ENCODE results near the gene EIF4E.
"Not testable (repeated sequence)": the region's sequence is repeated elsewhere in the genome, so short reads cannot be mapped to it uniquely, and the experiment has no call there.

The EIF4E gene

DNA sequence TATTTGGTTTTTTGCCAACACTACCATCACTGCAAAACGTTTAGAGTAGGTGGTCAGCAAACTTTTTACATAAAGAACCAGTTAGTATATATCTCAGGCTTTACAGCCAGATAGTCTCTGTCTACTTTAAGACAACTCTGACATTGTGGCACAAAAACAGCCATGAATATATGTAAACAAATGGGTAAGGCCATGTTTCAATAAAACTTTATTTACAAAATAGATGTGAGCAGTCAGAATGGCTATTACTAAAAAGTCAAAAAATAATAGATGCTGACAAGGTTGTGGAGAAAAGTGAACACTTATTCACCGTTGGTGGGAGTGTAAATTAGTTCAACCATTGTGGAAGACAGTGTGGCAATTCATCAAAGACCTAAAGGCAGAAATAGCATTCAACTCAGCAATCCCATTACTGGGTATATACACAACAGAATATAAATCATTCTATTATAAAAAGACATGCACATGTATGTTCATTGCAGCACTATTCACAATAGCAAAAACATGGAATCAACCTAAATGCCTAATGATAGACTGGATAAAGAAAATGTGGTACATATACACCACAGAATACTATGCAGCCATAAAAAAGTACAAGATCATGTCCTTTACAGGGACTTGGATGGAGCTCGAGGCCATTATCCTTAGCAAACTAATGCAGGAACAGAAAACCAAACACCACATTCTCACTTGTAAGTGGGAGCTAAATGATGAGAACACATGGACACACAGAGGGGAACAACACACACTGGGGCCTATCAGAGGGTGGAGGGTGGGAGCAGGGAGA, 56.6 kb downstream of the EIF4E start:
- not testable (repeated sequence) for DNase-seq

DNA sequence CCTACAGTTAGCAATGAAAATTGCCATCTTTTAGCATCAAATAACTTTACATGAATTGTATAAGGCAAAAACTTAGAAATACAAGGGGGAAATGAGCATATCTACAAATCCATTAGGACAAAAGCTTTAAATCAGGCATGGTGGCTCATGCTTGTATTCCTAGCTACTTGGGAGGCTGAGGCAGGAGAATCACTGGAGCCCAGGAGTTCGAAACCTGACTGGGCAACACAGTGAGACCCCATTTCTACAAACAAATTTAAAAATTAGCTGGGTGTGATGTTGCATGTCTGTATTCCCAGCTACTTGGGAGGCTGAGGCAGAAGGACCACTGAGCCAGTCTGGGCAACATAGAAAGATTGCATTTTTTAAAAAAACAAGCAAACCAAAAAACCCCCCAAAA, 61.3 kb downstream of the EIF4E start:
- DNase-seq = no peak

DNA sequence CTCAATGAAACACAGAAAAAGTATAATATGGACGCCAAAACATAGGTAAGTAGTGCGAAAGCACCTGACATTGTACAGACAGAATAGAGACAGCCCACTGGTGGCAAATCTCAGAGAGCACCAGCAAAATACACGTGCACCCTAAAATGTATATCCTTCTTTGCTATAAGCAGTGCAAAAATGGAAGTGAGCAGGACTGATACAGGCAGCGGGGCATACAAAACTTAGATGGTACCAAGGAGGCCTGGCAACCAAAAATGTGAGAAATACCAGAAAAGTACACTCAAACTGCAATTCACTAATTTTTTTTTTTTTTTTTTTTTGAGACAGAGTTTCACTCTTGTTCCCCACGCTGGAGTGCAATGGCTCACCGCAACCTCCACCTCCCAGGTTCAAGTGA, 63.9 kb downstream of the EIF4E start:
- DNase-seq = no peak

DNA sequence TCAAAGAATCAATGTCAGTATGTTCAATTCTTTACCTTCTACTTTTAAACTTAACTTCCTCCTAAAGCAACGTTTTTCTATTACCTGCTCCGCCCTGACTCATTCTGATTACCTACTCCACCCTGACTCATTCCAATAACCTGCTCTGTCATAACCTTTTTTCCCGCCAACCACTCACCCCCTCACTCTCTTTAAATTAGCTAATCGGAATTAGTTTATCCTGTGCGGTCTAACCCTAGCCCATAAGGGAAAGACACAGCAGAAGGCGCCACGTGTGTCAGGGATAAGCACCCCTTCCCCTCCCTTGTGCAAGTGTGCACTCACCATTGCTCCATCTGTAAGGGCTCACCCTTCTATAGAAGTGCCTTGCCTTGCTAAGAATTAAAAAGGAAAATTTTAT, 64.4 kb downstream of the EIF4E start:
- no peak for DNase-seq

DNA sequence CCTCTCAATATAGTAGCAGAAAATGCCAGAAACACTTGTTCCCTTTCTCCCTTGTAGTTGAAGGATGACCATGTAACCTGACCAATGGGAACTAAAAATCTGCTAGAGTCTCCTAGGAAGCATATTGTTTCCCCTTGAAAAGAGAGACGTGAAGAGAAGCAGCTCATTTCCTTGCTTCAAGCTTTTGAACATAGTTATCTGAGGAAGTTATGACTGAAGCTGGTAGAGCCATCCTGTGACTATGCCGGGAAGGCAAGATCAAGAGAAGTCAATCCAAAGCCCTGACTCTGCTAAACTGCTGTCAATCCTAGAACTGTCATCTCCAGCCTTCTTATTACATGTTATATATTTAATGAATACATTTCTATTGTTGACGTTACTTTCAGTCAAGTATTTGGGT, 66.6 kb downstream of the EIF4E start:
- DNase-seq = no peak

DNA sequence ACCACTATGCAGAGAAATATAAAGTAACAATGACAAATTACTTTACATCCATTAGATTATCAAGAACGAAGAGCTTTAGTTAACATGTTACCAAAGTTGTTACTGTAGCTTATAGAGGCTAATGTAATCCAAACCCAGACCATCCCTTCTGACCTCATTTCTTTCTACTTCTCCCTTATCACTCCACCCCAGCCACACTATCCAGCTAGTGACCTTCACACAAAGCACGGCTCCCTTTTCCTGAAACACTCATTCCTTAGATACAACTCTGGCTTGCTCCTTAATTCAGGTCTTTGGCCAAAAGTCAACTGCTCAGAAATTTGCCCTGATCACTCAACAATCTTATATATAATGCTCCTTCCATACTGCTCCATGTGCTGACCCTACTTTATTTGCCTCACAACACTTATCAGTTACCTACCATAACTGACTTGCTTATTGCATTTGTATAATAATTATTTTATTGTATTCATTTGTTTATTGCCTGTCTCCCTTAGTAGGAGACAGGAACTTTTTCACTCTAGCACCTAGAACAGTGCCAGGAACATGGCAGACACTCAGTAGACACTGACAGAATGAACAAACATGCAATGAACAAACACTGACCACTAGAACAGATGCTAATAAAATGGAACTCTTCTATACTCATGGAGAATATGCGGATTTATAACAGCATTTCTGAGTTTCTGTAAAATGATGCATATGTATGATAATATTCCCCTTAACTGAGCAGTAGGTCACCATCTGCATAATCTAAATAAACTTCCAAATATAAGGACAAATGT, 67.6 kb downstream of the EIF4E start:
- no peak for DNase-seq

DNA sequence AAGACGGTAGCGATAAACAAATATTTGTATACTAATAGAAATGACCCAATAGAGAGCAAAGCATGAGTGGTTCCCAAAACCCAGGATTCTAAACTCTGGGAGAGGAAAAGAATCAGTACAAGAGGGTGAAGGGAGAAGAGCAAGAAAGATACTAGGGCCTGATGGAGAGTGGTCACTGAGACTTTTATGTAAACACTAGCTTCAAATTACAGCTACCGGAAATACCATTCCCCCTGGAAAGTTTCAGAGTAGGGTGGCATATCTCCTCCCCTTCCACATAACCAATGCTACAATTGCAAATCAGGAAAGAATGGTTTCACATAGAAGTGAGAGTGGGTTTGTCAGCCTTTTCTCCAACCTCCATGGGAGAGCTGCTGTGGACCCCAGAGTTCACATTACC, 77.1 kb downstream of the EIF4E start:
- no peak for DNase-seq

DNA sequence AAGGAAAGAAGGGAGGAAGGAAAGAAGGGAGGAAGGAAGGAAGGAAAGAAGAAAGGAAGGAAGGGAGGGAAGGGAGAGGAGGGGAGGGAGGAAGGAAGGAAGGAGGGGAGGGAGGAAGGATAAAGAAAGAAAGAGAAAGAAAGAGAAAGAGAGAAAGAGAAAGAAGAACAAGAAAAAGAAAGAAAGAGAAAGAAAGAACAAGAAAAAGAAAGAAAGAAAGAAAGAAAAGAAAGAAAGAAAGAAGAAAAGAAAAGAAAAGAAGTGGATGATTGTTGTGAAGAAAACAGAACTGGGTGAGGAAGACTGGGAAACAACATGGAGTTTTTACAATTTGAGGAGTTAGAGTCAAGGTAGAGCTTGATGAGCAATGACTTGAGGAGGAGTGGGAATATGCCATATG, 78.0 kb downstream of the EIF4E start:
- DNase-seq = no peak

DNA sequence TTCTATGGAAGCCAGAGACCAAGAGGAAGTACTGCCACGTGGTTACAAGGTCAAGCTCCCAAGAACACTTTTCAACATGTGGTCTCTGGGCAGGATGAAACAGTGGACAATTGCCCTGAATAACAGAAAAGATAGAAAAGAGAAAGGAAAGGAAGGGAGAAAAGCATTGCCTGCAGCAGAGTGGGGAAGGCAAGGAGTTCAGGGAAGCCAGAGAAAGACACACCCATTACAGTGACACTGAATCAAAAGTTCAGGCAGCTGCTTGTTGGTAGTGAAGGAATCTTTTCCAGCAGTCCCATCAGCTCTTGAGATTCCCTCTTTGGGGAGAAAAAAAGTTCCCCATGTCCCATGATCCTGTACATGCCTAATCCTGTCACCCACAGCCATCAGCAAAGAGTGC, 80.5 kb downstream of the EIF4E start:
- no peak for DNase-seq

DNA sequence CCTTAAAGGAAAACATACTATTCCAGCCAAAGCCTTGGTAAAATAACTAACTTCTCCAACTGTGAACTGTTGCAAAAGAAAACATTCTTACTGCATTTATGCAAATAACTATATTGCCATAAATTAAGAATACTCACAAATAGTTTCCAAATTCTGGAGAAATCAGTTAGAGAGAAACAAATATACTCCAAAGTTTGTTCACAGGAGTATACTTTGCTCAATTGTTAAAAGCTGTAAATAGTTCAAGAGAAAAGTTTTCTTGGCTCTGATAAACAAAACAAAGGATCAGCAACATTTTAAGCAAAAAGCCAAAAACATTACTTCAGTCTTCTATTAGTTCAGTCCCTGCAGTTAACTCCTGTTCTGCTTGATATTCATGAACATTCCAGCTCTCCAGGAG, 83.0 kb downstream of the EIF4E start:
- no peak for DNase-seq

DNA sequence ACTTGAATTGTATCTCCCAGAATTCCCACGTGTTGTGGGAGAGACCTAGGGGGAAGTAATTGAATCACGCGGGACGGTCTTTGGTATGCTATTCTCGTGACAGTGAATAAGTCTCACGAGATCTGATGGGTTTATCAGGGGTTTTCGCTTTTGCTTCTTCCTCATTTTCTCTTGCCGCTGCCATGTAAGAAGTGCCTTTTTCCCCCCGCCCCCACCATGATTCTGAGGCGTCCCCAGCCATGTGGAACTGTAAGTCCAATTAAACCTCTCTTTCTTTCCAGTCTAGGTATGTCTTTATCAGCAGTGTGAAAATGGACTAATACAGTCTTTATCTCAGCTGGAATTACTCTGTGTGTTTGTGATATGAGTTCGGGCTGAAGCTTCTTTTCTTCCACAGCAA, 86.0 kb downstream of the EIF4E start:
- not testable (repeated sequence) for DNase-seq

DNA sequence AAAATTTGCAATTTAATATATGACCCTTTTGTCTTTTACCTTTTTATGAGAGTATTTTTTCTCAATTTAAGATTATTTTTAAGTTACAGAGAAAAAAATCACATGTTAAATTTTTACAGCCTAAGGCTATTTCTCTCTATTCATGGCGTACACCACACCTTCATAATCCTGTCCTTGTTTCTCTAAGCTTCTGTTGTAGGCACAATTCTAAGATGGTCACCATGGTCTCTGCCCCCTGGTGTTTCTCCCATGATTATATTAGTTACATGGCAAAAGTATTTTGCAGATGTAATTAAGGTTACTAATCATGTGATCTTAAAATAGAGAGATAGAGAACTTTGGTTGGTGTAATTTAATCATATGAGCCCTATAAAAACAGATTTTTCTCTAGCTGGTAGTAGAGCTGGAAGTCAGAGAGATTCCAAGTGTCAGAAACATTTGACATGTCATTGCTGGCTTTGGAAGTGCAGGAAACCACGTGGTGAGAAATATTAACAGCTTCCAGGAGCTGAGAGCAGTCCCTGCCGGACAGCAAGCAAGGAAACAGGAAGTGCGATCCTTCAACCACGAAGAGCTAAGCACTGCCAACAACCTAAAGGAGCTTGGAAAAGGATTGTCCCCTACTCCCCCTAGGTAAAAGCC, 89.8 kb downstream of the EIF4E start:
- DNase-seq = no peak

DNA sequence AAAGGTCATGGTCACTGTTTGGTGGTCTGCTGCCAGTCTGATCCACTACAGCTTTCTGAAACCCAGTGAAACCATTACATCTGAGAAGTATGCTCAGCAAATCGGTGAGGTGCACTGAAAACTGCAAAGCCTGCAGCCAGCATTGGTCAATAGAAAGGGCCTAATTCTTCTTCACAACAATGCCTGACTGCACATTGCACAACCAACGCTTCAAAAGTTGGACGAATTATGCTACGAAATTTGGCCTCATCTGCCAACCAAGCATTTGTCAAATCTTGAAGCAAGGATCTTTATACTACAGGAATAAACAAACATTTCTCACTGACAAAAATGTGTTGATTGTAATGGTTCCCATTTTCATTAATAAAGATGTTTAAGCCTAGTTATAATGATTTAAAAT, 90.4 kb downstream of the EIF4E start:
- no peak for DNase-seq

DNA sequence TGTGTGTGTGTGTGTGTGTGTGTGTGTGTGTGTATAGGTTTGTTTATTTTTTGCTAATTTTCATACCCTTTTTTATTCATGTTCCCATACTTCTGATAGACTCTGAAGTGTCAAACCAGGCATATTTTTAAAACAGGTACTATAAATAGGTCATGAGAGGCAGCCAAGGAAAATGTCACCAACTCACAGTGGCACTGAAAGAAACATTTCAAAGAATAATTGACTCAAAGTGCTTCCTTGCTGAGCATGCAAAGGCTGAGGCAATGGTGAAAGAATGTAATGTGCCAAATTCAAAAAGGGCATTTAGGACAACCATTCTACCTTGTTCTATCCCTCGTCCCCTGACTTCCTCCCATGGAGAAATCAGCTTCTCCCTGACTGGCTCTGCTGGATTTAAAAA, 95.5 kb downstream of the EIF4E start:
- DNase-seq = no peak

DNA sequence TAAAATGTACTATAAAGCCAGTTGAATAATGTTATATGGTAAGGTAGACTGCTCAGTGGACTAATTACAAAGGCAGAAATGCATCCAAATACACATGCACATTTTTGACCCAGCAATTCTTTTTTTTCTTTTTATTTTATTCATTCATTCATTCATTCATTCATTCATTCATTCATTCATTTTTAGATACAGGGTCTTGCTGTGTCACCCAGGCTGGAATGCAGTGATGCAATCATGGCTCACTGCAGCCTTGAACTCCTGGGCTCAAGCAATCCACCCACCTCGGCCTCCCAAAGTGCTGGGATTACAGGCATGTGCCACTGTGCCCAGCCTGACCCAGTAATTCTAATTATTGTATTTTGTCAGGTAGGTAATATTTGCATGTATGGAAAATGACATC, 97.9 kb downstream of the EIF4E start:
- not testable (repeated sequence) for DNase-seq
